NOMO-1 treated with dmso at 0.1 percent for 144 hours (cell line): Measurements from ENCODE around the gene CABP2.
"Not testable (repeated sequence)": the region's sequence is repeated elsewhere in the genome, so short reads cannot be mapped to it uniquely, and the experiment has no call there.

Experiments used
- DNase-seq: peaks from one replicate; lab custom pipeline; 2025; ENCODE audit not compliant: unreplicated experiment; lab: John Stamatoyannopoulos, UW

The CABP2 gene

GRCh38 chr11:67482275-67482826 lies 40.9 kb downstream of the CABP2 start:
- DNase-seq, result peak; percentile 89

- not testable (repeated sequence) for DNase-seq
Measured at GRCh38 chr11:67477344-67478050, 45.7 kb downstream of the CABP2 start.

- DNase-seq, result not testable (repeated sequence)
Measured at GRCh38 chr11:67476692-67477091, 46.6 kb downstream of the CABP2 start.

- DNase-seq, result no peak
Measured at GRCh38 chr11:67472882-67473281, 50.4 kb downstream of the CABP2 start.

- no peak for DNase-seq
Measured at GRCh38 chr11:67470337-67471002, 52.8 kb downstream of the CABP2 start.

- DNase-seq, result no peak
Measured at GRCh38 chr11:67469508-67469811, 53.8 kb downstream of the CABP2 start.
